Posterior vena cava (tissue), 2 donors: Measurements from ENCODE around the gene CTDSPL. TPM values are rescaled to one million over a fixed set of nuclear protein-coding genes. Genes with fewer than 3 reads are reported as not detected.
"Not testable (repeated sequence)": the region's sequence is repeated elsewhere in the genome, so short reads cannot be mapped to it uniquely, and the experiment has no call there.

Experiments used
- DNase-seq: peaks from one replicate; pipeline ENCODE4 v3.0.0-alpha.2; 2020; ENCODE audit warnings: low spot score
- intact Hi-C, 2 donors: fragments of 100-400 bp; cut with DNase I; formaldehyde crosslinking; loops; one replicate each; pipeline versions ENCODE4 v1.14.1 to v1.14.2; 2022 to 2023
- long read RNA-seq, 2 donors: library from polyadenylated mRNA; unstranded; transcript quantifications; one replicate each; pipeline ENCODE4 v2.0.0, GENCODE V29; 2020 to 2021
- total RNA-seq, 2 donors: library from RNA; stranded (reverse); fragmentation: NEBNext Ultra II Directional; extraction: Animal tissue kit (Norgen Biotek cat#: 25700); gene quantifications; one replicate each; pipeline ENCODE4 v1.2.1, GENCODE V29; 2021
- donor health status: DM: yes; HTN: yes; CAD: no.
- donor health status: DM: yes; HTN: yes; CAD: no.

CTDSPL gene, protein sequence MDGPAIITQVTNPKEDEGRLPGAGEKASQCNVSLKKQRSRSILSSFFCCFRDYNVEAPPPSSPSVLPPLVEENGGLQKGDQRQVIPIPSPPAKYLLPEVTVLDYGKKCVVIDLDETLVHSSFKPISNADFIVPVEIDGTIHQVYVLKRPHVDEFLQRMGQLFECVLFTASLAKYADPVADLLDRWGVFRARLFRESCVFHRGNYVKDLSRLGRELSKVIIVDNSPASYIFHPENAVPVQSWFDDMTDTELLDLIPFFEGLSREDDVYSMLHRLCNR
- total RNA-seq, result 10 to 100 TPM; 41.3 to 45.7 TPM
- long read RNA-seq, donor 1, full-length matches to known transcripts, result 21 of 34 reads
- long read RNA-seq, donor 1, partial matches to known transcripts, result 2 of 34 reads
- long read RNA-seq, donor 1, other reads (novel, unspliced or antisense), result 11 of 34 reads
- long read RNA-seq, donor 2, full-length matches to known transcripts, result 7 of 19 reads
- long read RNA-seq, donor 2, partial matches to known transcripts, result 1 of 19 reads
- long read RNA-seq, donor 2, other reads (novel, unspliced or antisense), result 11 of 19 reads

DNA sequence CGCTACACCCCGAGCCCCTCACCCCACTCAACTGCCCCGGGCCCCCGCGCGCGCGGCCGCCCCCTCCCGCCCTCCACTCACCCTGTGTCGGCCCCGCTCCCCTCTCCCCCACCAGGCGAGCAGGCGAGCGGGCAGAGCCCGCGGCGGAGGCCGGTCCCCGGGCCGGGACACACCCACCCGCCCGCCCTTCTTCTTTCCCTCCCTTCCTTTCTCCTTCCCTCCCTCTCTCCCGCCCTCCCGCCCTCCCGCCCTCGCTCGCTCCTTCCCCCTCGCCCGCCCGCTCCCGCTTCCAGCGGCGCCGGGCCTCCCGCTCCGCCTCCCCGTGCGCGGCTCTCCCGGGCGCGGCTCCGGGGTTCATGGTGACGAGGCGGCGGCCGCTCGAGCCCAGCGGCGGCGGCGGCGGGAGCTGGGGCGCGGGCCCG, at the start of gene CTDSPL:
Gene CTDSPL, plus strand, starts transcription at position 261 of the 422 bp plus-strand sequence. CDS start 320 bp downstream, outside the sequence.
- peak; percentile 80 for DNase-seq

DNA sequence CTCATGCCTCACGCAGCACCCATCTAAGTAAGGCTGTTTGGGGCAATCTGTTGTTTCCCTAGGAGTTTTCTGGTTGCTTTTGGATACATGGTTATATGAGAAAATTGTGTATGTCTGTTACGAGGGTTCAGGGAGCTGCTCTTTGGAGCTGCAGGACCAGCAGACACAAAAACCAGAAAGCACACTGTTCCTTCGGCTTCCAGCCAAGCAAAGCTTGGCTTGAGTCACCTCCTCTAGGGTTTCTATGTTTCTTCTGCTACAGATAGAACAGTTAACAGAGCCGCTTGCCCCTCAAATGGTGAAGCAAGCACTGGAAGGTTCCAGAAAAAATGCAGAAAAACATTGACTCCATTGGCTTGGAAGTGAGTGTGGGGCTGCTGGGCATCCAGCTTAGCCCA, 49.2 kb upstream of the CTDSPL start:
- intact Hi-C loops, result no loop called here
- no peak for DNase-seq

More for the DNA sequence above, at the start of gene CTDSPL:
- intact Hi-C loops, result no loop called here

DNA sequence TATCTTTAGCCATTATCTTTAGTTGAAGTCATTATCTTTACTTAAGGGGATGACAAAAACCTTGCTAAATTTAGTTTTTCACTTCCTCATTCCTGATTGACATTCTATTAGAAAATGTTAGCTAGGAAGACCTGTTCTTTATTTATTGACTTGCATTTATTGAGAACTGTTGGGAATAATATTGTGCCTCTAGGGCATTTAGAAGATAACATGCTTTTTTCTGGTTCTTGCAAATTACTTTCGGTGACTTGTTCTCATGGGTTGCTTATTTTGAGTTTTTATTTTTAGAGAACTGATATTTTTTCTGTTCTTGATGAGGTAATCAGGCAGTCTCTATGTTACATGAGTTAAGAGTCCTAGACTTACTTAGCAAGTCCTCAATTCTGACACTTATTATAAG, 48.3 kb upstream of the CTDSPL start:
- intact Hi-C loops, result no loop called here

DNA sequence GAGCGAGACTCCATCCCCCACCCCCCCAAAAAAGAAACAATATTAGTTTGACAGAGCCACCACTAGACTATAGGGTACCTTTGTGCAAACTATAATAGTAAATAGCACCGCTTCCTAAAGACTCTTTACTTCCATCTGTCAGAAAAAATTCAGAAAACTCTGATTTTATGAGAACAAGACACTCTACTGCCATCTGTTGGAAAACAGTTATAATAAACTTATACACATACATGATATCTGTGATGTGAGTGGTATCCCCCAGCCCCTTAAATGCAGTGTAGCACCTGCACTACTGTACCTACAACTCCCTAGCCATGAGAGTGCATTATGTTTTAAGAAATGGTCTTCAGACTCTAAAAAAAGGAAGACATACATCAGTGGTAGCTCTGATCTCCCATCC, 47.1 kb upstream of the CTDSPL start:
- no peak for DNase-seq
- intact Hi-C loops, result no loop called here

More for the DNA sequence above, 48.3 kb upstream of the CTDSPL start:
- no peak for DNase-seq

DNA sequence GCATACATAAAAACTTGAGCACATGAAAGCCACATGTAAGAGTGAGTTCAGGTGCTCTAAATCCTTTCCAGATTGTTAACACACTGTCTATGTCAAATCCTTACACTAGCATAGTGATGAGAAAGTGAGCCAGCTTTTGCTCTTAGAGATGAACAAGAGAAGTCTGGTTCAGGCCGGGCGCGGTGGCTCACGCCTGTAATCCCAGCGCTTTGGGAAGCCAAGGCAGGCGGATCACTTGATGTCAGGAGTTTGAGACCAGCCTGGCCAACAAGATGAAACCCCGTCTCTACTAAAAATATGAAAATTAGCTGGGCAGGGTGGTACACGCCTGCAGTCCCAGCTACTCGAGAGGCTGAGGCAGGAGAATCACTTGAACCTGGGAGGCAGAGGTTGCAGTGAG, 46.5 kb upstream of the CTDSPL start:
- DNase-seq, intact Hi-C loops: not testable (repeated sequence)

DNA sequence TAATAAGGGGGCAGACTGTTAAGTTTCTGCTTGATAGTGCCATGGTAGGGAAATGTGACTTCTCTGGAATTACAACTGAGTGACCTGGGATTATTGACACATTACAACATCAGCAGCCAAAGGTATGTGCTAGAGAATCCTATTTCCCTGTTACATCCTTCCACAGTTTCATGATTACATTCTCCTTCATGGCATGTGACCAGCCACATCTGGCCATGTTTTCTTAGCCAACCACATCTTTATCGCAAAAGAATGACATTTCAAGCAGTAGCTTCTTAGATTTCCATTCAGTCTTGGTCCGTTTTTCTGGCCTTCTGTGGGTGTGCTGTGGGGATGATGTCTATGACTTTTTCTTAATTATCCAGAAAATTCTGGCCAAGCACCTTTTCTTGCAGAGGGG, 45.4 kb upstream of the CTDSPL start:
- no peak for DNase-seq
- intact Hi-C loops, result no loop called here

DNA sequence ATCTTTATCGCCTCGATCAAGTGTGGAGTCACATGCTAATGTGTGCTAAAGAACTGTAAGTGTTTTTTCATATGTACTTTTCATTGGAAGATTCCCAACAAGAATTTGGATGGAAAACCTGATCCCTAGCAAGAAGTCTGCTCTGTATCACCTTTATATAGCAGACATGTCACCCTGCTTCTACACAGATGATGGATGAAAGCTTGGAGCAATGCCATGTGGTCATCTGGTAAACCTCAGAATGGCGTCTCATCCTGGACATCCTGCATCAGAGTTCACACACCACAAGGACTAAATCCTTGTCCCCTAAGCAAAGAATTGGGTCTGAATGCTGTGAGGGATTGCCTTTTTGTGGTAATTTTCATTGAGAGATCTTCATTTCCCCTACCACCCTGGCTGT, 42.1 kb upstream of the CTDSPL start:
- intact Hi-C loops, result no loop called here
- DNase-seq, result no peak

DNA sequence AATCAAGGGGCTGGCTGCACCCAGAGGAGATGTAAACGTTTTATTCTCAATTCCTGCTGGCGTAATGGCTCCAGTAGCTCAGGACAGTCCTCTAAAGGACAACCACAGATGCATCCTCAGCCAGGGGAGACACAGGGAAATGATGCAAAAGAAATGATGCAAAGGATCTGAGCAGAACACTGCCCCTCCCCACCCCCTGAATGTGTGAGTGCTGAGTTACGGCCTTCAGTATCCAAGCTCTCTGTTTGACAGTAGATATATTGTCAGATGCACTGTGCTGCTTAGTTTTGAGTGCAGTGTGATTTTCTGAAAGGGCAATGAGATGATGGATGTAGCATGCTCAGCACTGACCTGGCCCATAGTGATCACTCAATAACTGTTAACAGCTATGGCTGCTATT, 41.4 kb upstream of the CTDSPL start:
- intact Hi-C loops, result loop anchor here in 1 of 2 donors (1.0 kb wide), 1 partner anchor 15 kb away; no protein-coding TSS in a partner anchor

DNA sequence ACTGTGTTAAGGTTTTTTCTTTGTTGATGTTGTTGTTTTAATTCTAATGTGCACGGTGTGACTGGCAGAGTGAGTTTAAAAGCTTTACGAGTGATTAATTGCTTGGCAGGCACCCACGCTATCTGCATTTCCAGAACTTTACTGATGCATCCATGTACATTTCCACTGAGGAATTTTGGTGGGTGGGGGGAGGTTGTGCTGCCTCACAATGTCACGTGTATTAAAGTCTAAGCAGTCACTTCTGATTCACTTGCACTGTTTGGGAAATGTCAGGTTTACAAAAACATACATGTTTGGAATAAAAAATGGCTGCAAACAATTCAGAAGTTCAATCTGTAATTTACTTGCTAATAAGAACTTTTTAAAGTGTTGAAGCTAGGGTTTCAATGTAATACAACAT, 38.5 kb upstream of the CTDSPL start:
- no peak for DNase-seq
- intact Hi-C loops, result no loop called here

More for the DNA sequence above, 41.4 kb upstream of the CTDSPL start:
- no peak for DNase-seq

DNA sequence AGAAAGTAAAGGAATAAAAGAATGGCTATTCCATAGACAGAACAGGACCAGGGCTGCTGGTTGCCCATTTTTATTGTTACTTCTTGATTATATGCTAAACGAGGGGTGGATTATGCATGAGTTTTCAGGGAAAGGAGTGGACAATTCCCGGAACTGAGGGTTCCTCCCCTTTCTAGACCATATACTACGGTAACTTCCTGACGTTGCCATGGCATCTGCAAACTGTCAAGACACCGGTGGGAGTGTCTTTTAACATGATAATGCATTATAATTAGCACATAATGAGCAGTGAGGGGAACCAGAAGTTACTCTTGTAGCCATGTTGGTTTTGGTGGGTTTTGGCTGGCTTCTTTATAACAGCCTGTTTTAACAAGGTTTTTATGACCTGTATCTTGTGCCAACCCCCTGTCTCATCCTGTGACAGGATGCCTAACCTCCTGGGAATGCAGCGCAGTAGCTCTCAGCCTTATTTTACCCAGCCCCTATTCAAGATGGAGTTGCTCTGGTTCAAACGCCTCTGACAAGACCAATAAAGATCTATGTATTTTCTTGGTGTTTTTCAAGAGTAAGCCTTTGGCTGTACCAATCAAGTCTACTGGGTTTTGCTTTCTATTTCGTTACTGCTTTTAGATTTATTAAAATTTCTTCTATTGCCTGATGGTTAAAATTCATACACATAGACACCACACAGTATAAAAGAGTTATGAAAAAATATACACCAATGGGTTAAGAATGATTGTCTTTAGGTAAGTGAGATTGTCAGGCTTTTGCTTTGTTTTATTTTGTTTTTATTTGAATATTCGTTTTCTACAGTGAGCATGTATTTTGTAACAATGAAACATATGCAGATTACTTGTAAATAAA, 37.4 kb upstream of the CTDSPL start:
- intact Hi-C loops, result no loop called here
- no peak for DNase-seq

DNA sequence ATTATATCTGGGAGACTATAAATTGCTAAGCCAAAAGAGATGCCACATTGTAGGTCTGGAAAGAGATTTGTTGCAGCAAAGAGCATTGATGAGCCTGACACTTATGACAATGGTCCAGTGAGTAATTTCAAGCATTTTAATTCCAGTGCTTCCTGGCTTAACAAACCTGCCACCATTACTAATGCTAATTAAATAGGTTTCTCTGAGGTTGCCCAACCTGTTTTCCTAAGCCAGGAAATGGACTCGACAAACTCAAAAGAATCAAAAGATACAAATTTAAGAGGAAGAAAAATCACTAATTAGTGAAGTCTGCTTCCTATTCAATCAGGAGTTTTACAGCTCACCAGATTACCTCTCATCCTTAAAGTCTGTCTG, 36.7 kb upstream of the CTDSPL start:
- intact Hi-C loops, result loop anchor here in 1 of 2 donors (1.0 kb wide), 1 partner anchor 24 kb away; no protein-coding TSS in a partner anchor
- DNase-seq, result no peak

DNA sequence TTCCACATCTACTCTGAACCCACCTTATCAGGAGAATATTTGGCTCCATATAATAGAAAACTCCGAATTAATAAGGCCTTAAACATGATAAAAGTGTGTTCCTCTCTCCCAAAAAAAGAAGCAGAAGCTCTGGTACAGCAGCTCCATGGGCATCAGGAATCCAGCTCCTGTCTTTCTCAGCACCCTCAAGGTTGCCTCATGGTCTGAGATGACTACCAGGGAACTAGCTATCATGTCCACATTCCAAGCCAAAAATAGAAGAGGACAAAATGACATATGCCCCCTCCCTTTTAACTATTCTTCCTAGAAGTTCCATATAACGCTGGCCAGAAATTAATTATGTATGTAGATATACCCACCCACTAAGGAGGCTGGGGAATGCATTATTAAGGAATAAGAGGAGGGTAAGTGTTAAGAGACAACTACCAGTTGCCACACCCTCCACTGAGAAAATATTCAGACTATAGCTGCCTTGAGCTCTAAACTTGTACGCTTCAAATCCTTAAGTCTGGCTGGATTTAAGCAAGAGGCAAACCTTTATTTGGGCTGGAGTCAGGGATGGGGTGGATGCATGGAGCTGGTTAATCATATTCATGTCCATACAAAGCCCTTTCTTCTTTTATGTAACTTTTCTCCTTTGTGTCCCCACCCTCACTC, 35.8 kb upstream of the CTDSPL start:
- intact Hi-C loops, result loop anchor here in 1 of 2 donors (1.0 kb wide), 1 partner anchor 25 kb away; no protein-coding TSS in a partner anchor

DNA sequence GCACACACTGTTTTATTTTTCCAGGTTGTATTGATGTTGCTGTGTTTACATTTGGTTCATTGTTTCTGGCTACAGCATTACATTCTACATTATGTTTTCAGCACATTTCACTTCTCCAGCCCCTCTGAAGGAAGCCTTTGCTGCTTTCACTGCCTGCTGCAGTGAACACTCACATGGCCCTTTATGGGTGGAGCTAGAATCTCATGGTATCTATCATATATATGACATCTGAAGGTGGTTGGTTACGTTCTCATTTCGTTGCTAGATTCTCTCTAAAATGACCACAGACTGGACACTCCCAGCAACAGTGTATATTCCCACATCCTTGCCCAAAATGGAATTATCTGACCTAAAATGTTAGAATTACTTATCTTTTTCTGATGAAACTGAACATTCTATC, 35.2 kb upstream of the CTDSPL start:
- intact Hi-C loops, result no loop called here
- DNase-seq, result no peak

More for the DNA sequence above, 35.8 kb upstream of the CTDSPL start:
- DNase-seq, result no peak

DNA sequence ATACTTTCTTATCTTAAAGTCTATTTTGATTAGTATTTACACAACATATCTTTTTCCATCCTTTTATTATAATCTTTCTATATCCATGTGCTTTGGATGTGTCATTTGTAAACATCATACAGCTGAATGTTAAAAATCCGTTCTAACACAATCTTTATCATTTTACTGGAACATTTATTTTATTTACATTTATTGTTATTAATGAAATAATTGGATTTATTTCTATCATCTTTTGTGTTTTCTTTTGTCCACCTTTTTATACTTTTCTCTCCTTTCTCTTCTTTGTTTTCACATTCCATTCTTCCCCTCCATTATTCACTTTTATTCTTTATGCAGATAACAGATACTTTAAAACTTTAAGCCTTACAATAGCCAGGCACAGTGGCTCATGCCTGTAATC, 34.7 kb upstream of the CTDSPL start:
- intact Hi-C loops, result no loop called here
- DNase-seq, result no peak

DNA sequence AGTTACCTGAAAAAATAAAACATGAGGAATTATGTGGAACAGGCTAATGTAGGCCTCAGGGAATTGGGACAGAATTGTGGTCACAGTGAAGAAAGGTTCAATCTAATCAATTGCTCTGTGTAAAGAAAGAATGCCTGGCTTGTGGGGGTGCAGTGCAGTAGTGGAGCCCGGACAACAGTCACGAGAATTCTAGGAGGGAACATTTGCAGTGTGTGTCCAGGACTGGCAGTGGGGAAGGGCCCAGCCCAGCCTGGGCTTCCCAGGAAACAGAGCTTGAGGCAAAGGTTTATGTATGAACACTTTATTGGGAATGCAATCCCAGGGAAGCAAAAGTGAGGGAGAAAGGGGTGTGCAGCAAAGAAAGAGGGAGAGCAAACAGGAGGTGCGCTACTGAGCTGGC, 29.2 kb upstream of the CTDSPL start:
- intact Hi-C loops, result no loop called here

DNA sequence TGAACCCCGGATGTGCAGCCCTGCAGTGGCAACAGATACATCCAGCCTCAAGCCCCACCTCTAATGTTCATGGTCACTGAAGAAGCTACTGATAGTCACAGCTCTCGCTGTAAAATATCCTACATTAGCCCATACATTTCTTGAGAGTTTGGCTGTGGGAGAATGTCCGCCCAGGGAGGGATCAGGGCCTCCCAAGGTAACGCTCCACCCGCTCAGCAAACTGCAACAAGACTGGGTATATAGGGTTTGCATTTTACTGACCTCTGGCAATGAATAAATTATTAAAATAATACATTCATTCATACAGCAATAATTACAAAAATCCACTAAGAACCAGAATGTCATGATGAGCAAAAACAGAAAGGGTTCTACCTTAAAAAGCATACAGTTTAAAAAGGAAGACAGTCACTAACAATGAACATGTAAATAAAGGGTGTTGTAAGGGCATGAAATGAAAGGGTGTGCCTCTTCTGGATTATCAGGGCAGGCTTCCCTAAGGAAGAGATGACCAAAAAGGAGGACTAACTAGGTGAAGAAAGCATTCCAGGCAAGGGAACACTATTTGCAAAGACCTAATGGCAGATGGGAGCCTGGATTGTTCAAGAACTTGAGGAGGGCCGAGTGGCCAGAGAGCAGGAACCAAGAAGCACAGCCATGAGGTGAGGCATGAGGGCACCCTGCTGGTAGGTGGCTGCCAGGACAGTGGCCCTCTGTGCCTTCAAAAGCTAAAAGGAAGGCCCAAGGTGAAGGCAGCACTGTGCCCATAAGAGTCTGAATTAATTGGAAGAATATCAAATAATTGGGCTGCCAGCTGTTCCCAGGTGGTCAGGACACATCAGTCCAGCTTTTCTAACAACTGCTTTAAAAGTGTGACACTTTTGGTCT, 28.1 kb upstream of the CTDSPL start:
- DNase-seq, result no peak
- intact Hi-C loops, result no loop called here

More for the DNA sequence above, 29.2 kb upstream of the CTDSPL start:
- no peak for DNase-seq

DNA sequence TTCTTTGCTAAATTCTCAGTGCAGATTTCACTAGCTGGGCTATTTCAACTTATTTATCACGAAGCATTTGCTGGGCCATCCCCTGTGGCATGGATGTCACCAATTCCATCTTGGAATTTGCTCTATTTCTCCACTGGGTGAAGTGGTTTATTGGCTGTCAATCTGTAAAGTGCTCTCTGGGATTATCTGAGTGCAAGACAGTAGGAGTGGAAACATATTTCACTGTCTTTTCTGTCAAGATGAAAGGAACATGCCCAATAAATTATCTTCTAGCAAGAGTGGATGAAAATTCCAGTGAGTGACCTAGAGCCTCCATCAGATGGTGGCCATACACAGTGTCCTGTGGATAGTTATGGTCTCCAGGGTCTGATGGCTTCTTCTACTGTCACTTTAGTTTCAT, 25.1 kb upstream of the CTDSPL start:
- DNase-seq, result no peak
- intact Hi-C loops, result no loop called here

DNA sequence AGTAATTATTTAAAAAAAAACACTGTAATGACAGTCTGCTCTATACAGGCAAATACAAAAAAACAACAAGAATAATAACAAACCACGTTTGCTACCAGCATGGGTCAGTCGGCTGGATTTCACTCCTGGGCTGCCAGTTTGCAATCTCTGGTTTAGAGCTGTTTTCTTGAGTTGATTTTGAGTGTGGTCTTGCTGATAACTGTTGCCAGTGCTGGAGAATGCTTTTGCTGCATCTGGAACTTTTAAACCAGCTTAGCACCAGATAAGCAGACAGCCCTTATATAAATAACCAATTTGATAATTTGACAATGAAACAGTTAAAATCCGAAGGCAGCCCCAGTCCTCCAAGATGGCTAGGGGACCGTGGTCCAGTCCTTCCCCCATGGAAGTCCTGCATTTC, 14.0 kb upstream of the CTDSPL start:
- intact Hi-C loops, result no loop called here
- no peak for DNase-seq
